Right kidney (tissue), 1 donor: ENCODE data around the gene TAF9.
"Not testable (repeated sequence)": the region's sequence is repeated elsewhere in the genome, so short reads cannot be mapped to it uniquely, and the experiment has no call there.

Source experiments
- DNase-seq: peaks from one replicate; pipeline ENCODE4 v3.0.0-alpha.2; 2016

TAF9 gene

DNA sequence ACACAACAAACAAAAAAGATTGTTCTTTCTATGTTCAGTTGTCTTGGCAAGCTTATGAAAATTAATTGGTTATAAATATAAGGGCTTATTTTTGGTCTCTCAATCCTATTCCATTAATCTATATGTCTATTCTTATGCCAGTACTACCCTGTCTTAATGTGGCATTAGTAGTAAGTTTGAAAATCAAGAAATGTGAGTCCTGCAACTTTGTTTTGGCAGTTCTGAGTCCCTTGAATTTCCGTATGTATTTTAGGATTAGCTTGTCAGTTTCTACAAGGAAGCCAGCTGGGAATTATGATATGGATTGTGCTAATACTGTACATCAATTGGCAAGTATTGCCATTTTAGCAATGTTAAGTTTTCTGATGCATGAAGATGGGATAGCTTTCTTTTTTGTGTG lies 26.2 kb downstream of the TAF9 start:
- DNase-seq: no peak

DNA sequence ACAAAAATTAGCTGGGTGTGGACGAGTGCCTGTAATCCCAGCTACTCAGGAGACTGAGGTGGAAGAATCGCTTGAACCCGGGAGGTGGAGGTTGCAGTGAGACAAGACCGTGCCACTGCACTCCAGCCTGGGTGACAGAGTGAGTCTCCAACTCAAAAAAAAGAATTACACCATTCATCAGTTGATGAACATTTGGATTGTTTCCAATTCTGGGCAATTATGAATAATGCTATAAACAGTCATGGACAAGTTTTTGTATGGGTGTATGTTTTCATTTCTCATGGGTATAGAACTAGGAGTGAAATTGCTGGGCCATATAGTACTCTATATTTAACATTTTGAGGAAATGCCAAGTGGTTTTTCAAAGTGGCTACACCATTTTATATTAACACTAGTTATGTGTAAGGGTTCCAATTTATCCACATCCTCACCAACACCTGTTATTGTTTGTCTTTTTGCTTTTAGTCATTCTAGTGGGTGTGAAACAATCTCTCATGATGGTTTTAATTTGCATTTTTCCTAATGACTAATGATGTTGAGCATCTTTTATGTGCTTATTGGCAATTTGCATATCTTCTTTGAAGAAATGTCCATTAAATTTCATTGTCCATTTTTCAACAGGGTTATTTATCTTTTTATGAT lies 27.7 kb downstream of the TAF9 start:
- DNase-seq: no peak

DNA sequence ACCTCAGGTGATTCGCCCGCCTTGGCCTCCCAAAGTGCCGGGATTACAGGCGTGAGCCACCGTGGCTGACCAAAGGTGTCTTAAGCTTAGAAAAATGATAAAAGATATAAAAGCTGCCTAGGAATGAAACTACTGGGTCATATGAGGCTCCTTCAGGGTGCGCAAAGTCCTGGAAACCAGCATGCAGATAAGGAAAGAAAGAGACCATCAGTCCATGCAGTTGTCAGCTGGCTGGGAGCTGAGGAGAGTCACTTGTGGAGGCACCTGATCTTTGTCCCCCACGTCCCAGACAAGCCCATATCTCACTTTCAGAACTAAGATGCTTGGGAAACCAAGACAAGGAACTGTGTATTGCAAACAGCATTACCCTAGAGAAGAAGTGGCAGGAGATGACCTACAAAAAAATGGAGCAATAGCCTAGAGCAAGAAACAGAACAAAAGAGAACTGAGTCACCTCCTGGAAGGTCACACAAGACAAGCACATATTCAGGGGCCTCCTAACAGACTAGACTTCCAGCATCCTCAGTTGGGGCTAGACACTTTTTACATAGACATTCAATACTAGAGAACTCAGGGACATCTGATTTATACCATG lies 33.9 kb downstream of the TAF9 start:
- no peak for DNase-seq

DNA sequence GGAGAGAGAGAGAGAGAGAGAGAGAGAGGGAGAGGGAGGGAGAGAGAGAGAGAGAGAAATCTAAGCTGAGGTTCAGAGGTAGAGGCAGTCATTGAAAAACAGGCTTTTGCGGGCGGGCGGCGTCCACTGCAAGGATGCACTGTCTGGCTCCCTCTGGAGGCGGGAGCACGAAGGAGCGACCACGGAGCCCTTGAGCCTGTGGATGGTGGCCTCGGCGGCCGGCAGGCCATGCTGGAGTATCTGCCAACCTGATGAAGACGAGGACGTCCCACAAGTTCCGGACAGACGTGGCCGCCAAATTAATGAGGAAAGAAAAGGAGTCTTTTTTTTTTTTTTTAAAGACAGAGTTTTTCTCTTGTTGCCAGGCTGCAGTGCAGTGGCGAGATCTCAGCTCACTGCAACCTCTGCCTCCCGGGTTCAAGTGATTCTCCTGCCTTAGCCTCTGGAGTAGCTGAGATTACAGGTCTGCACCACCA lies 34.5 kb downstream of the TAF9 start:
- peak; percentile 63 for DNase-seq

DNA sequence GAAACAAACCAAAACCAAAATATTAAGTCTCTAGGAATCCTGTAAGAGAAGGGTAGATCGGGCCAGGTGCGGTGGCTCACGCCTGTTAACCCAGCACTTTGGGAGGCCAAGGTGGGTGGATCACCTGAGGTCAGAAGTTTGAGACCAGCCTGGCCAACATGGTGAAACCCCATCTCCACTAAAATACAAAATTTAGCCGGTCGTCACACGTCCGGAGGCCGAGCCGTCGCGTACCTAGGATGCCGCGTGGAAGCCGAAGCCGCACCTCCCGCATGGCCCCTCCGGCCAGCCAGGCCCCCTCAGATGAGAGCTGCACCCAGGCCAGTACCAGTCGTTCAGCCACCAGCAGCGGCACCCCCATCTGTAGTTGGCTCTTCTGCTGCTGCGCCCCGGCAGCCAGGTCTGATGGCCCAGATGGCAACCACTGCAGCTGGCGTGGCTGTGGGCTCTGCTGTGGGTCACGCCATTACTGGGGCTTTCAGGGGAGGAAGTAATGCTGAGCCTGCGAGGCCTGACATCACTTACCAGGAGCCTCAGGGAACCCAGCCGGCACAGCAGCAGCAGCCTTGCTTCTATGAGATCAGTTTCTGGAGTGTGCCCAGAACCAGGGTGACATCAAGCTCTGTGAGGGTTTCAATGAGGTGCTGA lies 35.5 kb downstream of the TAF9 start:
- DNase-seq: not testable (repeated sequence)

DNA sequence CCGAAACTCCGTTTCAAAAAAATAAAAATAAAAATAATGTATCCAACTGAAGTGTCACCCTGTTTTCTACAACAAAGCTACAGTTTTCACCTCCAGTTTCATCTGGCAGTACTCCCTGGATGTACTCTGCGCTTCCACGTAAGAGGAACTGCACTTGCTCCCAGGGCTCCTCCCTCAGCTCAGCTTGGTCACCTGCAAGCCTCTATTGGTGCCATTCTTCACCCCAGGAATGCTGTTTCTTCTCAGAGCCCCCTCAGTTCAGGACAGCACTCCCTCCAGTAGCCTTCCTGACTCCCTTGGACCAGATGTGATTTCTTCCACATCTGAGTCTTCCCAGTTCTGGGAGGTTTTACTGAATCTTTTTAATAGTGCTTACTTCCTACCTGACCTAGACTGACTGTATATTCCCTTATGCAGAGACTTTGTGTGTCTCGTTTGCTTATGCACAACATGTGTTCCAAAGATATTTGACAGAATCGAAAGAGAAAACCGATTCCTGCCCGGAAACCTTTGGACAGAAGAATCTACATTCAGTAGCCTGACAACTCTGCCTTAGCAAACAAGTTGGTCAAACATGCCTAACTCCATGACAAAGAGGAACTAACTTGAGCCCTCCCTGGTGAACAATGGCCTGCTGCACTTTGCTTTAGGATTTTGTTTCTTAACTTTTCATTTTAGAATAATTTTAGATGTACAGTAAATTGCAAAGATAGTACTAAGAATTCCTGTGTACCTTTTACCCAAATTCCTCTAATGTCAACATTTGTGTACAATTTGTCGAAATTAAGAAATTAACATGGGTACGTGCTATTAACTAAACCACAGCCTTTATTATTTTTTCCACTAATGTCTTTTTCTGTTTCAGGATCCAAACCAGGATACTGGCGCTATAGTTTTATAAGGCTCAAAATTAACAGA lies 37.5 kb downstream of the TAF9 start:
- peak; percentile 28 for DNase-seq

DNA sequence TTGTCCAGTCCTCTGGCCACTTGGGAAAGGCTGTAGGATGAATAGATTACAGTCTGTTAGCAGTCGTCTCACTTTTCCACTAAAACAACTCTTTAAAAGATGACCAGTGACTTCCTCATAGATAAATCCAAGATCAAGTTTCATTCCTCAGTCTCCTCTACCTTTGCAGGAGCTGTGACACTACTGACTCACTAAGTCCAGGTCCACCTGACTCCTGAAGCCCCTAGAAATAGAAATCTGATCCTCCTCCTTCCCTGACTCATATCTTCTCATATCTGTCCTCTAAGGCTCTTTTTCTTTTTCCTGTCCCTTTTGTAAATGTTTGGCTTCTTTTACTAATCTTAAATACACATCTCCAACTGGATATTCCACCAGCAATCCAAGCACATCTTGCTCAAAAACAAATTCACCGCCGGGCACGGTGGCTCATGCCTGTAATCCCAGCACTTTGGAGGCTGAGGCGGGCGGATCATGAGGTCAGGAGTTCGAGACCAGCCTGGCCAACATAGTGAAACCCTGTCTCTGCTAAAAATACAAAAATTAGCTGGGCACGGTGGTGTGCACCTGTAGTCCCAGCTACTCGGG lies 39.3 kb downstream of the TAF9 start:
- no peak for DNase-seq

DNA sequence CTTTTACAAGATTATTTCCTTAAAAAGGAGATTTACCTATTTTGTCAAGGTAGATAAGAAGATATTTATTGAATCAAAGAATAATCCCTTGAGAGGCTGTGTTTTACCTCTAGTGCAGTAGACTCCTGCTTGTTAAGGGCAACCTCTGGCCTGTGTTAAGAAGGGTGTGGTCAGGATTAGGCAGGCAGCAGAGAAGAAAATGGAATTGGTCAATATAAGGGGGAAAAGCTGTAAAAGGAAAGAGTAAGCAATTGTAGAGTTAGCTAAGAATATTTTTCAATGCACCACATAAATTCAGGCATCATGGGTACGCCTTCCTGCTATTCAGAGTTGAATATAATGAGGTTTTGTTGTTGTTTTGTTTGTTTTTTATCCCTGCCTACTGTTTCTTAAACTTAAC lies 43.0 kb downstream of the TAF9 start:
- DNase-seq: no peak

DNA sequence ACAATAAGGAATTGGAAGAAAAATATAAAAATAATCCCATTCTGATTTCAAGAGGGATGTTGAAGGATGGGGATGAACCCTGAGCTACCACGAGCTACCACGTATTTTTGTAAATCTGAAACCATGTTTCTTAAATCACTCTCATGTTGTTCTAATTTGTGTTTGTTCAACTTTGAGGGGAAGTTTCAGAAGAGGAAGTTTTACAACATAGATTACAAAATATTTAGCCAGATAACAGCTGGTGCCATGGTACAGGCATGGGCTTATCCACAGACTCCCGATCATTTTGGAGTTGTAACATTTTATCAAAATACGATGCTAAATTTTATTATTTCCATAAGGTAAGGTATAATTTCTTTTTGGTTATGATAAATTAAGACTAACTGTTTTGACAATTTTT lies 51.9 kb downstream of the TAF9 start:
- DNase-seq: no peak

DNA sequence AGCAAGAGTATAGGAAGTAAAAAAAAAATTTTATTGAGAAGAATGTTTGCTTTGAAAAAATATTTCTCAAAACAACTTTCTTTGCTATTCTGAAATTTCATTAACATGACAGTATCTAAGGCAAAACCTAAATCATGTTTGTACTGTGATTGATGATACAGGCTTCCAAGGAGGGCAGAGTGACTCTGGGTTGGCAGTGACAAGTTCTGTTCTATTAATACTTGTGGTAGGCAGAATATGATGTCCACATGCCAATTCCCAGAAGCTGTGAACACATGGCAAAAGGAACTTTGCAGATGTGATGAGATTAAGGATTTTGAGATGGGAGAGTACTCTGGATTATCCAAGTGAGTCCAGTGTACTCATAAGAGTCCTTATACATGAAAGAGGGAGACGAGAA lies 53.3 kb downstream of the TAF9 start:
- no peak for DNase-seq
